Superior temporal gyrus (tissue), 1 donor: ENCODE results near the gene FAT2.
"Not testable (repeated sequence)": the region's sequence is repeated elsewhere in the genome, so short reads cannot be mapped to it uniquely, and the experiment has no call there.

Experiments used
- DNase-seq: peaks from one replicate; pipeline ENCODE4 v3.0.0-alpha.2; 2016; ENCODE audit errors: extremely low spot score

The FAT2 gene

GRCh38 chr5:151612689-151613427, 21.7 kb upstream of the FAT2 start:
- no peak for DNase-seq

GRCh38 chr5:151611127-151611775, 20.1 kb upstream of the FAT2 start:
- no peak for DNase-seq

DNA sequence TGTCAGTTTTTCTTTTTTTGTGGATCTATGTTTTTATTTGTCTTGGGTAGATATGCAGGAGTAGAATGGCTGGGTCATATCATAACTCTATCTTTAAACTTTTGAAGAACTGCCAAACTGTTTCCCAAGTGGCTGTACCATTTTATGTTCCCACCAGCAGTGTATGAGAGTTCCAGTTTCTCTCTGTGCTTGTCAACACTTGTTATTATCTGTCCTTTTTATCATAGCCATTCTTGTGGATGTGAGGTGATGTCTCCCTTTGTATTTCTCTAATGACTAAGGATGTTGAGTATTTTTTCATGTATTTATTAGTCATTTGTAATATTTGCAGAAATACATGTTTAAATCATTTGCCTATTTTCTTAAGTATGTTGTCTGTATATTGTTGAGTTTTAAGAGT, 17.4 kb upstream of the FAT2 start:
- no peak for DNase-seq

DNA sequence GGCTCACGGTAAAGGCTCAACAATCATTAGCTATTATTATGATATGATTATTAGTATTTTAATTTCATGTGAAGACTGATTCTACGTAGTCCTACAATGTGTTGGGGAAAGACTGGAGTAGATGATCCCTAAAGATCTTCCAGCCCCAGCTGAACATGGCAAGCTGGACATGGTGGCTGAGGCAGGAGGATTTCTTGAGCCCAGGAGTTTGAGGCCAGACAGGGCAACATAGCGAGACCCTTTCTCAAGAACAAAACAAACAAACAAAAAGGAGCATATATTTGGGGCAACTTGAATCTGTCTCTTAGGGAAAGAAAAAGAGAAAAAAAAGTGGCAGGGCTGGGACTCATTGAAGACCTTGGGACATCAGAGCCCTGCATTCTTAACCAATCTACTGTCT, 16.2 kb upstream of the FAT2 start:
- no peak for DNase-seq

- DNase-seq = no peak
These were observed 14.4 kb upstream of the FAT2 start for GRCh38 chr5:151605559-151605958.

- no peak for DNase-seq
These were observed 11.7 kb upstream of the FAT2 start for GRCh38 chr5:151602806-151603205.

GRCh38 chr5:151601391-151601790, 10.3 kb upstream of the FAT2 start:
- no peak for DNase-seq

GRCh38 chr5:151600069-151600665, 9.0 kb upstream of the FAT2 start:
- no peak for DNase-seq

- DNase-seq = no peak
These were observed 7.9 kb upstream of the FAT2 start for GRCh38 chr5:151598984-151599383.

- DNase-seq = no peak
These were observed 7.4 kb upstream of the FAT2 start for GRCh38 chr5:151598549-151598948.

DNA sequence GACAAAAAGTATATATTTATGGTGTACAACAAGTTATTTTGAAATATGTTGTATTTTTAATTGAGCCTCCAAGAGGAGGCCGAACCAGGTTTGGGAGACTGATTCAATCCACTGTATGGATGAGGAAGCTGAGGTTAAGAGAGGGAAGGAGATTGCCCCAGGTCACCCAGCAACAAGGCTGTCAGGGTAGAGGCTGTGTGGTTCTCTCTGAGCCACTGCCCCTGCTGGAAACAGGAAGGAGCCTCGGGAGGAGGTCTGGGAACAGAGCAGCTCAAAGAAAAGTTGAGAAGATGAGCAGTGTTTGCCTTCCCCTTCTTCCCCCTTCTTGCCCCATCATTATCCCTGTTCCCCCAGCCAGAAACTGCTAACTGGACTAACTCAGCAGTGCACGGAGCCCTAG, 6.6 kb upstream of the FAT2 start:
- no peak for DNase-seq

DNA sequence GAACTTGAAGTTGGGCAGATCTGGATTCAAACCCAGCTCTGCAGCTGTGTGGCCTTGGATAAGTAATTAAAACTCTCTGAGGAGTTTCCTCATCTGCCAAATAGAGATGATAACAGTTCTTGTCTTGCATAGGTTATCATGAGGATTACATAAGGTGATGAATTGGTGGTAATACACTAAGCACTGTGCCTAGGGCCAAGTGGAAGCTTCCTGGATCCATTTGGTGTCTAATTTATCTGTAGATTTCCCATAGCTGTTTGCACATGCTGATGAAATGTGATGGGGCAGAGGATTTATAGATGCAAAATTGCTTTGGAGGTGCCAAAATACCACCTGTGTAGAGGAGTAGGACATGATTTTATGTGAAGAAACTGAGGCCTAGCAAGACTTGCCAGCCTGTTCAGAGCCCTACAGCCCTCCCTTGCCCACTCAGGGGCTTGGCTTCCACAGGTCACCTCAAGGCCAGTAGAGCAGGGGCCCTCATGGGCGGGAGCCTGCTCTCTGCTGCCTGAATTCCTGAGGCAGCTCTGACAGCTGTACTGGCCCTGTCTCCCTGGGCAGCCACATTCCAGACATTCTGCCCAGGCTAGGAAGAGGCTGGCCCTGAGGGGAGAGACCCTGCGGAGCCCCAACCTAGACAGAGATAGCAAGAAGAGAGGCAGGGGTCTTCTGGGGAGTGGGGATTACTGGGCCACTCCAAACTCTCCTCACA, 5.9 kb upstream of the FAT2 start:
- DNase-seq = no peak

GRCh38 chr5:151595411-151595826, 4.3 kb upstream of the FAT2 start:
- no peak for DNase-seq

GRCh38 chr5:151592855-151593408, 1.8 kb upstream of the FAT2 start:
- DNase-seq = no peak

- no peak for DNase-seq
These were observed 1.1 kb downstream of the FAT2 start for GRCh38 chr5:151589878-151590570.

DNA sequence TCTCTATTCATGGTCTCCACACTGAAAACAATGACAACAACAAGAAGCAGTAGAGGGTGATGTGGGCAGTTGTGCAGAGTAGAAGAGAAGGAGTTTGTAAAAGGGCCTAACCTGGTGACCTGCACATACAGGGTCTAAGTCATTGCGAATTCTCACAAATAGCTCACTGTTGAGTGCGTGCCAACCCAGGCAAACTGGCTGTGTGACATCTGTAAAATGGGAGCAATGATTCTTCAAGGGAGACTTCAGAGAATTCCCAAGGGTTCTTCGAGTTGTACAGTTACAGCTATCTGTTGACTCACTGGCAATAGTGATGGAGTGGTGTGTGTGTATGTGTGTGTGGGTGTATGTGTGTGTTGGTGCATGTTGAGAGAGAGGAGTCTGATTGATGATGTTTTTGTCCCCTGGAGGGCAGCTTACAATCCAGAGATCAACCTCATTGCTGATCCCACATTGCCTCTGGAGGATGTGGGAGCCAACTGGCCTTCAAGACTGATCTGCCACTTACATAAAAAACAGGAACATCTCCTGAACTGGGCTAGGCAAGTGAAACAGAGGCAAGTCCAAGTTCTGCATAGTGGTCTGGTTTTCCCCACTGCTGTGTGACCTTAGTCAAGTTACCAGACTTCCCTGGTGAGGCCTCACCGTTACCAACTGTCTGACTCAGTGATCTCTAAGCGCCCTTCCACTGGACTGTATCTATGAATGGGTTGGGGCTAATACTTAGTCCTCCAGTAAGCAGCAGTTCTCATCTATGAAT, 3.2 kb downstream of the FAT2 start:
- DNase-seq = no peak

GRCh38 chr5:151585970-151586369, 5.2 kb downstream of the FAT2 start:
- no peak for DNase-seq

DNA sequence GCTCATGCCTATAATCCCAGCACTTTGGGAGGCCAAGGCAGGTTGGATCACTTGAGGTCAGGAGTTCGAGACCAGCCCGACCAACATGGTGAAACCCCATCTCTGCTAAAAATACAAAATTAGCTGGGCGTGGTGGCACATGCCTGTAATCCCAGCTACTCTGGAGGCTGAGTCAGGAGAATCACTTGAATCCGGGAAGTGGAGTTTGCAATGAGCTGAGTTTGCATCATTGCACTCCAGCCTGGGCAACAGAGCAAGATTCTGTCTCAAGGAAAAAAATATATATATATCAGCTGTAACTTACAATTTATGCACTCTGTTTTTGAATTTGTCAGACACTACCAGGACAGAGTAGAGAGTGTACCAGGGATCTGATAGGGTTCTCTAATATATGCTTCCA, 5.8 kb downstream of the FAT2 start:
- DNase-seq = not testable (repeated sequence)

- DNase-seq = no peak
These were observed 6.8 kb downstream of the FAT2 start for GRCh38 chr5:151584057-151584937.
